T follicular helper cell (primary cell): ENCODE results near the gene MYLK4.

Experiments
- DNase-seq: peaks from one replicate; pipeline ENCODE4 v3.0.0-alpha.2; 2020; ENCODE audit warnings: low read depth

Gene MYLK4

DNA sequence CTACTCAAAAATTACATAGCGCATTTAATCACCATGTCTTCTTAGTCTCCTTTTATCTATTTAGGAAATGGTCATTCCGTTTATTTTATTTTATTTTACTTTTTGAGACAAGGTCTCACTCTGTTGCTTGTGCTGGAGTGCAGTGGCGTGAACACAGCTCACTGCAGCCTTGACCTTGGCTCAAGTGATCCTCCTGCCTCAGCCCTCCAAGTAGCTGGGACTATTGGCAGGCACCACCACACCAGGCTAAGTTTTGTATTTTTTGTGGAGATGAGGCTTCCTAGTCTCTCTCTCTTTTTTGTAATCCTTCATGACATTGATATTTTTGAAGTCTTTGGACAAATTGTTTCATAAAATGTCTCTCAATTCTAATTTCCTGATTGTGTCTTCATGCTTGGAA lies 4.7 kb upstream of the MYLK4 start:
- no peak for DNase-seq

DNA sequence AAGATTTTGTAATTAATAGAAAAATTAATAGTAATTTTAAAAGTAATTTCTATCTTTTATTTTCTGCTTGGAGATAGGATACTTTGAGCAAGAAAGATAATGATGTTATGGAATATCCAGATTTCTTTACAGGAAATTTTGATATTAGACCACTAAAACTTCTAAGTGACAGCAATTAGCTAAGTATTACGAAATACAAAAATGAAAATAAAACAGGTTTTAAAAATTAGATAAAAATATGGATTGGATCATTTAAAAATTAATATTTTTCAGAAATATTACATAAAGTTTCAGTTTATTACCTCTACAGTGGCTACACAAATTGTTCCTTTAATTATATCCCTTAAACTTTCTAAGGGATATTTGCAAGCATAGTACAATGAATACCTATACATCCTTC lies 4.2 kb upstream of the MYLK4 start:
- no peak for DNase-seq

DNA sequence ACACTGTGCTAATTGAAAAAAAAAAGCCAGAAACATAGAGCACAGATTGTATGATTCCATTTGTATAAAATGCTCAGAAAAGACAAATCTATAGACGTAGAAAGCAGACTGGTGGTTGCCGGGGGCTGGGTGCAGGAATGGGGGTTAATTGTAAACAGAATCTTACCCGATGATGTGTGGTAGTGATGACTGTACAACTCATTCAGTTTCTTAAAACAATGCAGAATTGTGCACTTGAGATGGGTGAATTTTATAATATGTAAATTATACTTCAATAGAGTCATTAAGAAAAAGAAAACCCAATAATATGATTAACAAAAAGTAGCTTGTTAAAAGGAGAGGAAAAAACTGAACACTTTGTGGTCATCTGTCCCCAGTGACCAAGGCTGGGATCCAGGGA lies 3.7 kb upstream of the MYLK4 start:
- DNase-seq: no peak

DNA sequence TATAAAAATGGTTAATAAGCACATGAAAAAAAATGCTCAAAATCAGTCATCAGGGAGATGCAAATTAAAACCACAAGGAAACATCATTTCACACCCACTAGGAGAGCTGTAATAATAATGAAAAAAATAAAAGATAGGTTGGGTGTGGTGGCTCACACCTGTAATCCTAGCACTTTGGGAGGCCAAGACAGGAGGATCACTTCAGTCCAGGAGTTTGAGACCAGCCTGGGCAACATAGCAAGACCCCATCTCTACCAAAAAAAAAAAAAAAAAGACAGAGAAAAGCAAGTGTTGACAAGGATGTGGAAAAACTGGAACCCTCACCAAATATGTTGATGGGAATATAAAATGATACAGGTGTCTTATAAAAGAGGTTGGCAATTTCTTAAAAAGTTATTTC lies 3.0 kb upstream of the MYLK4 start:
- no peak for DNase-seq

DNA sequence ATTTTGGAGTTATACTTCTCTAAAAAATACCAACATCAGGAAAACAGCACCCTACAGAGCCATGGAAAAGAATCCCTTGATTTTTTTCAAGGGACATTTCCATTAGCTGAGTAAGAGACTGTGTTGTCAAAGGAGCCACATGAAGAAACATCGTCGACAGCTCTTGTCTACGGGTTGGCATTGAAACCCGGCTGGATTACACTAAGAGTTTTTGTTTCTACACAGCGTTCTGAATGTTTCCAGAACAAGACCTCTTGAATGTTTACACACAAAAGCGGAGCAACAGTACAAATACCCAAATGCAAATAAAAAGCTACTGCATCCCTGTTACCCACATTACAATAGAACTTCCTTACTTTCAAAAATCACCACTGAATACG lies 2.4 kb upstream of the MYLK4 start:
- DNase-seq: no peak

DNA sequence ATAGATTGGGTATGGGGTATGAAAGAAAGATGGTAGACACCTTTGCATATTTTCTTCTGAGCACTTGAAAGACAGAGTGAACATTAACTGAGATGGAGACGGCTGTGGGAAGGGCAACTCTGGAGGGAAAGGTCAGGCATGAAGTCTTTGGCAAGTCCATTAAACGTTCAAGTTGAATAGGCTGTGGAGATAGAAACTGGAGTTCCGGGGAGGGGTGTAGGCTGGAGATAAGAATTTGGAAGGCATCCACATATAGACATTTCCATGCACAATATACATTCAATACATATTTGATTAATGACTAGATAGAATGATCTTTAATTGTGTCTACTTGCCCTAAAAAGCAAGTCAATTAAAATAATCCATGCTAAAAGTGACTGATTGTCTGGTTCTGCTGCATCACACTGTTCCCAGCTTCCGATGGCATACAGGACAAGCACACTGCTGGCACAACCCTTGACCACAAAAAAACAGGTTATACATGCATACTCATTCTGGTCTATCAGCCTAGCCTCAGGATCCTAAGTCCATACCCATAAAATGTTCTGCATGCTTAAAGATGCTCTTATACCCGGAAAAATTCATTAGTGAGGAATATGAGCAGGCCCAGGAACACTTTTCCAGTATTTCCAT lies 1.9 kb upstream of the MYLK4 start:
- DNase-seq: no peak

DNA sequence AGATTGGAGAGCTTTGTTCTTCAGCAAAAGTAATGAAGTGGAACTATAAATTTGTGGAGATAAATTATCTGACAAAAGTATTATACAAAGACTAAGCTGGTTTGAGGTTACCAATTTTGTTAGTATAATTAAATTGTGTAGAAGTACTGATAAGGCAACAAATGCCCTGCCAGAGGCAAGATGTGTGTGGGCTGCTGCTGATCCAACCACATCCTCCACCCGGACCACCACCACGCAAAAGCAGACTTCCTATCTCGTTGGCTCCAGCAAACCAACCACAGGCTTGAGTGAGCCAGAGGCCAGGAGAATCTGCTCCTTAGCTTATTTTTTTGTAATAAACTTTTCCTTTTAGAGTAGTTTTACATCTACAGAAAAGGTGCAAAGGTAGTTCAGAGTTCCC lies 1.1 kb upstream of the MYLK4 start:
- no peak for DNase-seq

DNA sequence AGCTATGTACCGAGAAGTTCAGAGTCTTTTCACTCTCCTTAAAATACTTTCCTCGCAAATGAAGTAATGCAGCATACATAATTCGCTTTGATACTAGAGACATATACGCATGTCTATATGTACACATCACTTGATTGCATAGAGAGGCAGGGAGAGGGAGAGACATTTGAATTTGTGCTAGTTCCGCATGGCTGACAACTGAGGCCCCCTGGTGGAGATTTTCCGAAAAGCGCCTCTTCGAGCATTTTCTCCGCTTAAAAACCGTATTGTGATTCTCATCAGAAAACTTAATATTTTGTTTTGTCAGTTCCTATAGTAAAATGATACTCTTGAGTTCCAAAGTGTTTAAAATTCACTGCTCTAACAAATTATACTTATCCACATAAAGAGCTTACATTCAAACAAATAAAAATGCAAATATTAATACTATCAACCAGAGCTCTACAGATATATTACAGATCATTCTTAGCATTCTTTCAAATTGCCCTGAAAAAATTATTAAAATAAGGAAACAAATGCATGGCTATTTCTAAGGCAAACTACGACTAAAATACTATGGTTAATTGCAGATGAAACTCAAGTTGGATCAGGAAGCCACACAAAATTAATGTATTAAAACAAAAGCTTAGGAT lies 637 bp downstream of the MYLK4 start:
- peak; percentile 43 for DNase-seq

DNA sequence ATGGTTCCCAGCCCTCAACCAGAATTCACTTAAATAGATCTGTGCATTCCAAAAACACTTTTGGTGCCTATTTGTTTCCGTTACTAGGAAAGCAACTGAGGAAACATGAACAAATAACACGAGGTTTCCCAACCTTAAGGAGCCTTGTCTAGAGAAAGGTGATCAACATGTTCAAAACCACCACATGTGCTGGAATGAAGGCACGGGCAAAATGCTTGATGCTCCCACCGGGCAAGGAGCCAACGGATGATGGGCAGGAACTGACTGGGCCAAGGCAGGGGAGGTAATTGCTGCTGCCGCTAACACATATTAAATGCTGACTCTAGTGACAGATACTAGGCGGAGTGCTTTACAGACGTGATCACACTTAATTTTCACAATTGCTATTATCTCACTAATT lies 2.5 kb downstream of the MYLK4 start:
- DNase-seq: no peak

DNA sequence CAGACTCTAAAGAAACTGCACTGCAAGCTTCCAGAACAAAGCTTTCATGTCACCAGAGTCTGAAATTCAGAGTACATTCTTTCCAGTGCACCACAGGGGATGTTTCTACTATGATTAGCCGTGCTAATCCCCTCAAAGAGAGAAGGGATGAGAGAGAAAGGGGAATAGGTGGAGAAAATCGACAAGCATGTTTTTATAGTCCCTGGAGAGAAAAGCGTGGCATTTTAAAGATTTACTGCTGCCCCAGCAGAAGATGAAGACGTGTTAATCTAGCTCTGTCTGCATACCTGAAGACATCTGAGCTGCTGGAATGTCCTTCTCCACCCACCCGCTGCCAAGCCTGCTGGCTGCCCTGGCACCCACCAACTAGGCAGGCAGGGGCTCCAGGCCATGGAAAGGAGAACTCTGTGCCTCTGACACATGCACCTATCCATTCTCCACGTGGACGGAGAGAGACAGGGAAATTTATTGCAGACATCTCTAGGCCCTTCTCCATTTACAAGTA lies 4.1 kb downstream of the MYLK4 start:
- no peak for DNase-seq

DNA sequence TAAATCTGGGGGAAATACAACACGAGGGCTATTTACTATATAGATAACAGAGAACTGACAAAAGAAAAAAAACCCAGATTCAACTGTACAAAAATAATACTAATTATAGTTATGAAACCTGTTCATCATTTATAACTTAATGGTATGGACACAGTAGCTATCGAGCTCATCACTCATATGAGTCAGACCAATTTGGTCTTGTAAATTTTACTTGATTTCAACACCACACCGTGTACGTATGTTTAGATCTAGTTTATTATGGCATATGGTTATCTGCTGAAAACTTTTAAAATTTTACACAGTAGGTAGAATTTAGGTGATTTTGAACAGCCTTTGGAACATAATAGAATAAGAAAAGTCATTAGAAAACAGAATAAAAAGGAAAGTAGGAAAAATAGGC lies 5.5 kb downstream of the MYLK4 start:
- no peak for DNase-seq

DNA sequence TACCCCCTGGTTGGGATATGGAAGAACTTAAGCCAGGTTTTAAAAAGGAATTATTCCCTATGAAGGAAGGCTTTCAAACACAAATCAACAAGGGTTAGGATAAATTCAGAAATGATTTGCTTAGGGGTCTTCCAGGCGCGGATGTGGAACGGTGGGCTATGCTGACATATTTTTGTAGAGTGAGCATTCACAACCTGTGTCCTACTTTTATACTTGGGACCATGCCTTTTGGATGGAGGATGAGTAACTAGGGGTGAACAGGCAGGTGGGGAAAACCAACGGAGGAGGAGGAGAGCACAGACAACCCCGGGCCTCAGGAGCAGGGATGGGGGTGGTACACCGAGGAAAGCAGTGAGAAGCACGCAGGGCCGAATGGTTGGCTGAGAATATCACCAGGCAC lies 5.9 kb downstream of the MYLK4 start:
- DNase-seq: no peak

DNA sequence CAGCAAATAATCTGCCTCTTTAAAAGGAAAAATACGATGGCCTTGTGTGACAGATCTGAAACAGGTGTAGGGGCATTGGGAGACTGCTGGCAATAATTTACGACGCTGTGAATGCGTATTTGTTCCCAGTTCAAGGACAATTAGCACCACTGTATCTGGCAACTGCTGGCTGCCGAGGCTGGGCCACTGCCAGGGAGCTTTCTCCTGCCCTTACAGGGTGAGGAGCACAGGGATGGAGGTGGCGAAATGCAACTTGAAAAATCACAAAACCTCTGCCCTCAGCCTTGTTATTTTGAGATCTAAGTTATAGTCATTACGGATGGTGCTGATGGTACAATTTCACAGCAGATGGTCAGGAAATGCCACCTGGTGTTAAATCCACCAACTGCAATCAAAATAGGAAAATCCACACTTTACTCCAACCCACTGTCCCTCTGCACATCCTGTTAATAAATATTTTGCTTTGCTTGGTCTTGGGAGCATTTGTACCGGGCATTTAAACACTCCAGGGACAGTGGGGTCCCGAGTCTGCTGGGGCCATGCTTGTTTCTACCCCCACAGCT lies 6.4 kb downstream of the MYLK4 start:
- no peak for DNase-seq

DNA sequence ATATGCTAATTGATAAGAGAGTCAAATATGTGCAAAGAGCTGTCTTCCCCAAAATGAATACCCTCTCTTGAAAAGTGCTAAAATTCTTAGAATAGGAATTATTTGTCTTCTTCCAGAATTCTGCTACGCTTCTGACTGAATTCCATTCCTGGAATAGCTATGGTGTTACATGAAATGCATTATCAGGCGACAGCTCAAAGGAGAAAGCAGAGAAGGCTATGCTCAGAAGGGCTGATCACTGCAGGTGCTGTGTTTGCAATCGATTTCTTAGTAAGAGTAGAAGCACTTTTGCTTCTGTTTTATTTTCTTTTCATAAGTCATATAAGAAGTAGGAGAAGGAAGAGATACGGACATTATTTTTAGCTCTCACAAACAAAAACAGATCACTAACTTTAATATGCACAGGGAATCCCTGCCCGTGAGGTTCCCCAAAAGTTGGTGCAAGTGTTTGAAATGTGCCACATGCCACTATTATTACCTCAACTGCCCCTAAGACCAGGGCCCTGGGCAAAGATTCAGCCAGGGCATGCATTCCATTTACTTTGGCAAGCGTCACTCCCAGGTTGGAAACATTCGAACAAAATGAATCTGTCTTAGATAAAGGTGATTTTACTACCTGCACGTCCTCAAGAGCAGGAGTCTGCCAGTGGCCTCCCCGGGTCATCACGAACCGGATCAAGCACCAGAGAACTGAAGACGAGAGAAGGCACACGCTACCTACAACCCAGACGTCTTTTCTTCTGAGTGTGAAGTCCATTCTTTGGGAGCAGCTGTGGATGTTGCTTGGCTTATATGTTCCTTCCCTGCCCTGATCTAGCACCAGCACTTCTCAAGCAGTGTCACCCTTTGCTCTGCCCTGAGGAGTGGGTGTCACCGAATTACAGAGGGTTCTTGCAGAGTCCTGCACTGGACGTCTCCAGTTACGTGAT lies 7.2 kb downstream of the MYLK4 start:
- DNase-seq: no peak

DNA sequence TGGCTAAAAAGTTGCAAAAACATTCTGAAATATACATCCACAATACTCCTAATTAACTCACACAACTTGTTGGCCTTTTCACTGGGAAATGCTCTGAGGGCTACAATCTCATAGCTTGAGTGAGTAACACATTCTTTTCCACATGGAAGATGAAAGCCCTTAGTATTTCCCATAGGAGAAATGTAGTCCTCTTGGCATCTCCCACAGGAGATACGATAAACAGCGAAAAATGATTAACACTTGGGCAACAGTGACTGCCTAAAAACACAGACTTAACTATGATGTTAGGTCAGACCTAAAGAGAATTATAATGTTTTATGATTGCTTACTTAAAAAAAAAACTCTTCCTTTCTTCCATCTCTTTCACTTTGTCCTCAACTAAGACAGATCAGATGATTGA lies 9.0 kb downstream of the MYLK4 start:
- no peak for DNase-seq

DNA sequence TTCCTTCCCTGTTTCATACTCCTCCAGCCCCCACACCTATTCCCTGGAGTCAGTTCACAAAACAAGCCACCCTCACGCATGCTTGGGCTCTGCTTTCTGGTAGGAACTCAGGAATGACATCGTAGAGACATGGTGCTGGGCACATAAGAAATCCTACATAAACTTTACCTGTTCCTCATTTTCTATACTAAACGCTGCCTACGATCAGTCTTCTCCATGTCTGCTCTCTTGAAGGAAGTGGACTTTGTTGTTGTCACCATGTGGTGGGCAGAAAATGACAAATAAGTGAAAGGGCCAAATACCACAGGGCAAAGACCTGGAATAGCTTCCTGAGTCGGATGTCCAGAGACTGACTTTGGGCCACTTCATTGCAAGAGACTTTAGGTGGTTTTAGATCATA lies 10.1 kb downstream of the MYLK4 start:
- DNase-seq: no peak

DNA sequence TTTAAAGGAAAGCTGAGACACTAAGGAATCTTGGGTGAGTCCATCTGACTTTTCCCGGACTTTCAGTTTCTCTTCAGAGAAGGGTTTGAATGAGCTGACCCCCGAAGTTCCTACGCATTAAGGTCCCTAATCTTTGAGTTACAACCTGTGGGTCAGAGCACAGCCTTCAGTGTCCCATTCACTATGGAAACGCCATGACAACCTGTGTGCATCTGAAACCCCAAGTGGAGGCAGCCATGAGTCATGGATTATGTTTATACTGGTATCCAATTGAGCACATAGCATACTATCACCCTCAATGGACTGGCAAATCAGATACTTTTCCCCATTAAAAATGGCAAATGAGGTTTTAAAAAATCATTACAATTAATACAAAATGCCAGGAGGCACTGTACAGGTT lies 11.4 kb downstream of the MYLK4 start:
- no peak for DNase-seq

DNA sequence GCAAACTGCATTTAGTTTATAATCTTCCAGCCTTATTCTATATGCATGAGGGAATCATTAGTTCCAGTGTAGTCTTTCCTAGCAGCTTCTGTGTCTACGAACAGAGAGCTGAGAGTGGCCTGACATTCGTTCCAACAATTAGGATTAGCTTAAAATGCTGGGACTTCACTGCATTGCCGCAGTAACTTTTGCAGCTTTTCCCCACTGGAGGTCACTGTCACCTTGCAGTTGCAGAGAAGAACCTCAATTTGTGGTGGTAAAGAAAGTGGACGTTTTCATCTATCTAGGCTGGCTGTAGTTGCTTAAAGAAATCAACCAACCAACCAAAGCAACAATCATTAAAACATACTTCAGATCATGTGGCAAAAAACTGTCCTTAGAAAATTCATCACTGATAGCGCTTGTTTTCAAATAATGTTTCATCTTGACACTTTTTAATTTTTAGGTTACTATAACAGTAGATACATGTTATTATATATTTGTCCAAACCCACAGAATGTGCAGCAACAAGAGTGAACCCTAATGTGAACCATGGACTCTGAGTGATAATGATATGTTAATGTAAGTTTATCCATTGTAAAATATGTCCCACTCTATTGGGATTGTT lies 12.2 kb downstream of the MYLK4 start:
- peak; percentile 41 for DNase-seq

DNA sequence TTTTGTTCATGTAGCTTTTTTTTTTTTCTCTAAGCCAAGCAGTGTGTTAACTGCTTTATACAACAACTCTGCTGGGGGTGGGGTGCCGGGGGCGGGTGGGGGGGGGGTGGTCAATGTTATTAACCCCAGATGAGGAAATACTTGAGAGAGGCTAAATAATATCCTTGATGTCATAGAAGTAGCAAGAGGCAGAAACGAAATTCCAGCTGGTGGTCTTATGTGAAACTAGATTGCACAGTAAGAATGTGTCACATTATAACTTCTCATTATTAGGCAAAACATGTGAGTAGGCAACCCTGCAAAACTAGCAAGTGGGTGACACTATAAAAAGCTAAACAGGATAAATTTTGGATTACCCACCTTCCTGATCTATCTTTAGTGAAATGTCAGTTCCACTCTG lies 12.8 kb downstream of the MYLK4 start:
- DNase-seq: no peak

DNA sequence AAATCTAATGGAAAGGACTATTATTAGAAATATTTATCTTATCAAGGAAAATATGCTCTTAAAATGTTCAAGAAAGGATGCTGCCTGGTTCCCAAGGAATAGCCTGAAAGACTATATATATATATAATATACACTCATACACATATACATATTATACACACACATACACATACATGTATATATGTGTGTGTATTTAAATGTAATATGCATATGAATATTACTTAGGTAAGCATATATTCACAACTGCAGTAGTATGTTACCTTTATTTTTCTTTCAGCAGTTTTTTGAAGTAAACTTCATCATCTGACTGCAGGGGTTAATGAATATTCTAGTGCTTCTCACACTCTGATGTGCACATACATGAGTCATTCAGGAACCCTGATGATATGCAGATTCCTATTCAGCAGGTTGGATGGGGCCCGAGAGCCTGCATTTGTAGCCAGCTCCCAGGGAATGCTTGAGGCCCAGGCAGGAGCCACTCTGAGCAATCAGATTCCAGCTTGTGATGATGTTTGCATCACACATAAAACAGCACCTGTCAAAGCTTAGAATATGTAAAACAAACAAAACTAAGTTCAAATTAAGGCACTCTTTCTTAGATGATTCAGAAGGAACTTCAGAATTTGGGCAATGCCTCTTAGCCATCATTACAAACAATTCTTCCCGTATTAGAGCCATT lies 16.1 kb downstream of the MYLK4 start:
- DNase-seq: no peak

DNA sequence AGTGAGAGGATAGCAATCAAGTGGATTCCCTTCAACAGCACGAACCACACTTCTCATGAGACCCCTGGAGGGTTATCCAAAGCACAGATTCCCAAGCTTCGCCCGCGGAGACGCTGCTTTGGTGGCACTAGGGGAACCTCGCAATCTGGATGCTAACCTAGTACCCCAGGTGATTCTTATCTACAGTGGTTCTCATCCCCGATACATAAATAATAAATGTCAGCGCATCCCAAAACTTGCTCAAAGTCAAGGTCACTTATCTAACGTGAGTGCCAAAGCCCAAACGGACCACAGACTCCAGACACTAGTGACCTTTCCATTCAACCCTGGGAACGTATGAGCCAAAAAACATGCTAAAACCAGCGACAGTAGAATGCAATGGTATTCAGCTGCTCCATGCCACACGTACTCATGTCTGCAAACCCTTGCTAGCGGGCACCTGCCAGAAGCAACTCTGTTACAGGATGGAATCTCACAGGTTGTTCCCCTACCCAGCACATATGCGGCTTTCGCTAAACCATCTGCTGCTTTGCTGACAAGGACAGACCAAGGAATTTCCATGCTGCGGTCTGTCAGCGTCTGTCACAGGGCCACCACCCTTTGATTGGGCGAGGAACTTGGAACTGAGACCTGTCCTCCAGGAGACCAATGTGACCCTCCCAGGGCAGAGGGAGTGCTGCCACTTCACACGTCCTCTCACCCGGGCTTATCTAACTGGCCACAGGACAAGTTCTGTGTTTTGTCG lies 16.8 kb downstream of the MYLK4 start:
- DNase-seq: no peak
